NCI-H2107 (cell line): ENCODE data around the gene NUDT19.
"Not testable (repeated sequence)": the region's sequence is repeated elsewhere in the genome, so short reads cannot be mapped to it uniquely, and the experiment has no call there.

Experiments used
- DNase-seq: peaks from one replicate; lab custom pipeline; 2025; lab: John Stamatoyannopoulos, UW

The NUDT19 gene

DNA sequence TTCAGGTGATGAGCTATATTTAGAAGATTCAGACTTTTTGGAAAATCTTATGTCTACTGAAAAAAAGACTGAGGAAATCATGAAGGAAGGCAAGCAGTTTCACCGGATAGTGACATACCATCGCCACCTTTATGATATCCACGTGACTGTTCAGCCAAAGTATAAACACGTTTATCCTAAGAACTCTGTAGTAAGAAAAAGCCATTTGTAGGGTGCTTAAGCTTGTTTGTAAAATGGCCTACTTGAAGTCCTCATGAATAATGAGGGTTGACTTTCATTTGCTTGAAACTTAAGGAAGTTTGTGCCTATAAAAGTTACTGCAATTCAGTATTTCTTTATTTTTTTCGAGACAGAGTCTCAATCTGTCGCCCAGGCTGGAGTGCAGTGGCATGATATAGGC lies 20.1 kb downstream of the NUDT19 start:
- DNase-seq, result no peak

DNA sequence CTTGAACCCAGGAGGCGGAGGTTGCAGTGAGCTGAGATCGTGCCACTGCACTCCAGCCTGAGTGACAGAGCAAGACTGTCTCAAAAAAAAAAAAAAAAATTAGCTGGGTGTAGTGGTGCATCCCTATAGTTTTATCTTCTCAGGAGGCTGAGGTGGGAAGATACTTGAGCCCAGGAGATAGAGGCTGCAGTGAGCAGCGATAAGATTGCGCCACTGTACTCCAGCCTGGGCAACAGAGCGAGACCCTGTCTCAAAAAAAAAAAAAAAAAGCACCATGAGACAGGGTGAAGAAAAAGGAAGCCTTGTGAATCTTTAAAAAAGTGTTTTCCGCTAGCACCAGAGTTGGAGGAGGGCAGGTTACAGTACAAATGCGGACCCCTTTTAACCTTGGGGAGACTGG lies 24.6 kb downstream of the NUDT19 start:
- DNase-seq, result not testable (repeated sequence)

DNA sequence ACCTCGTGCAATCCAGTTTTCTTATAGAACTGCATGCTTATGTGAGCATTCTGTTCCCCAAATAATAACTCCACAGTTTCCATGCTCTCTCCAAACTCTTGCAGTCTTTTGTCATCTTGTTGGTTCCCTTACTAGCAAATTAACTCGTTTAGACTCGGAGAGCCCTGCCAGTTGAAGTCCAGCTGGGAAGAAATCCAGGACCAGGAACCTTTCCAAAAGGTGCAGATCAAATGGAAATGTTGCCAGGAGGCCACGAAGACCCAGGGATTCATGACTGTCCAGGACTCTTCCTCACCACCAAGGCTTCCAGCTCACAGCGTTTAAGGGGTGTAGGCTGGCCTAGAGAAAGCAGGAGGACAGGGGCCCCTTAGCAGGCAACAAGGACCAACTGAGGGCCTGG lies 25.9 kb downstream of the NUDT19 start:
- no peak for DNase-seq

DNA sequence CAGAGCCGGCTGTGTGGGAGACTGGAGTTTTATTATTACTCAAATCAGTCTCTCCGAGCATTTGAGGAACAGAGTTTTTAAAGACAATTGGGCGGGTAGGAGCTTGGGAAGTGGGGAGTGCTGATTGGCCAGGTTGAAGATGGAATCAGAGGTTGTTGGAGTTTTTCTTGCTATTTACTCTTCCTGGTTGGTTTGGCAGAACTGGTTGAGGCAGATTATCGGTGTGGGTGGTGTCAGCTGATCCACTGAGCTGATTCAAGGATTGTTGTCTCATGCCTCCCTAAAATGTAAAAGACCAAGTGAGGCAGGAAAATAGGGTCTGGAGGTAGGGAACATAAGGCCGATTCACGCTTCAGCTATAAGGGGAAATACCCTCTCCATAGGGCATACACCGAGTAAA lies 26.7 kb downstream of the NUDT19 start:
- no peak for DNase-seq

DNA sequence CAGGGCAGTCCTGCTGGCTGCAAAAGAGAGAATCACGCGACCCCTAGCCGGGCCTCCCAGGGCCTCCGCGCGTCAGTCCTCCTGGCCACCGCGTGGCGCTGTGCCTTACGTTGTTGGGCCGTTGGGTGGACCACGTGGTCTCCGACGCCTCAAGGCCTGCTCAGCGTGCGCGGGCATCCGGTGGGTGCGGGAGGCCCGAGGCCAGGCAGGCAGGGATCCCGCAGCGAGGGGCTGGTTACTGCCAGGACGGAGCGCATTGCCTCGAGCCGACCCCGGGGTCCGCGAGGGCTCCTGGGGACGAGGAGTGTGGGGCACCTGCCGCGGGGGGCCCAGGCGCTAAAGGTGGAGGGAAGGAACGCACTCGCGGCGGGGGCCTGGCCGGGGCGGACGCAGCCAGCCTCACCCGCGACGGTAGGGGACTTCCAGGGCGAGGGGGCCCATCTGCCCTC lies 28.0 kb downstream of the NUDT19 start, which contains the start of gene TDRD12:
TSS of gene TDRD12 (plus strand) at position 157 of the 449 bp plus-strand sequence. CDS start 306 bp downstream, outside the sequence.
- no peak for DNase-seq

DNA sequence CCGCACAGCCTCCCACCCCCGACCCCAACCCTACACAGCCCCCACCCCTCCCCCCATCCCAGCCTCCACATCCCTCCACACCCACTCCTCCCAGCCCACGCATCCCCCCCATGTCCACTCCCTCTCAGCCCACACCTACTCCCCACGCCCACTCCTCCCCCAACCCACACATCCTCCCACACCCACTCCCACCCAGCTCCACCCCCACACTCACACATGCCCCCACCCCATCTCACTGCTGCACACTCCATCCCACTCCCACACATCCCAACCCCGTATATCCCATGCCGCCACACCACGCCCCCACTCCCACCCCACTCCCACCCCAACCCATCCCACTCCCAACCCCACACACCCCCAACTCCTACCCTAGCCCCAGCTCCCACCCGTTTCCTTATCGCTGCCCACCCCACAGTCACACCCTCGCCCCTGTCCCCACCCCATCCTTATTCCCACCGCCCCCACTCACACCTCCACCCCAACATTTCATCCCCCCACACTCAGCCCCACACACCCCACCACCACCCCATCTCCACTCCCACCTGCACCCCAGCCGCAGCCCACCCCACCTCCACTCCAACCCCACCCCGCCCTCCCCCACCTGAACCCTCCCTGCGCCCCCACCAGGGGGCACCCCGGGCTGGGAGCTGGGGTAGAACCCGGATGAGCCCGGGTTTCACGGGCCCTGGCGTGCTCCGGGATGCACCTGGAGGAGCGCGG lies 28.8 kb downstream of the NUDT19 start:
- DNase-seq, result no peak

DNA sequence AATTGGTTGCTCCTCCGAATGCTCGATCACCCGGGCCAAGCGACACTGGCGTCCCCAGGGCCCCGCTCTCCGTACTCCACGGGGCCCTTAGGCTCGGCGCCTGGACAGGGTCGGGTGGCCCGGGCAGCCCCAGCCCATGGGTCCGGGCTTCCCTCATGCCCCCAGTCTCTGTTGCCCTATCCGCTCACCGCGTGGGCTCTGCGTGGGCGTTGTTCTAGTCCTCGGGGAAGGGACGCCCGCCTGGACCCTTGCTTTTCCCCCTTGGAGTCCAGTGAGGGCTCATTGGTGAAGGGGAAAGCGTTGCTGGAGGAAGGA lies 29.3 kb downstream of the NUDT19 start:
- no peak for DNase-seq

DNA sequence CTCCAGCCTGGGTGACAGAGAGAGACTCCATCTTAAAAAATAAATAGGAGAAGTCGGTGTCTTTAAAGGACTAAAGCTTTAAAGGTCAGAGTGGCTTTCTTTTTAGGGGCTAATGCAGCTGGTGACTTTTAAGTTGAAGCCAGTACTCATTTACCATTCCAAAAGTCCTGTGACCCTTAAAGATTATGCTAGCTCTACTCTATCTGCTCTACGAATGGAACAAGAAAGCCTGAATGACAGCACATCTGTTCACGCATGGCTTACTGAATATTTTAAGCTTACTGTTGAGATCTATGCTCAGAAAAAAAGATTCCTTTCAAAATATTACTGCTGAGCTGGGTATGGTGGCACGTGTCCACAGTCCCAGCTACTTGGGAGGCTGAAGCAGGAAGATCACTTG lies 44.3 kb downstream of the NUDT19 start:
- DNase-seq, result no peak

DNA sequence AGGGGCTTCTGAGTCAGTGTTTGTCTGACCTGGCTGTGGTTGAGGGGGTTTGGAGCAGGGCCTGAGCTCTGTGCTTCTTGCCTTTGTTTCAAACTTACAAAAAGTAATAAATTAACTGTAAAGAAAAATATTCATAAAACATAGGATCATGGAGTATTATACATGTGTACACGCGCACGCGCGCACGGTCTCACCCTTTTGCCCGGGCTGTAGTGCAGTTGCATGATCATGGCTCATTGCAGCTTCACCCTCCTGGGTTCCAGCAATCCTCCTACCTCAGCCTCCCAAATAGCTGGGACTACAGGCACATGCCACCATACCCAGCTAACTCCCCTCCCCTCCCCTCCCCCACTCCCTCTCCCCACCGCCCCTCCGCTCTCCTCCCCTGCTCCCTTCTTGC lies 51.4 kb downstream of the NUDT19 start:
- DNase-seq, result no peak

DNA sequence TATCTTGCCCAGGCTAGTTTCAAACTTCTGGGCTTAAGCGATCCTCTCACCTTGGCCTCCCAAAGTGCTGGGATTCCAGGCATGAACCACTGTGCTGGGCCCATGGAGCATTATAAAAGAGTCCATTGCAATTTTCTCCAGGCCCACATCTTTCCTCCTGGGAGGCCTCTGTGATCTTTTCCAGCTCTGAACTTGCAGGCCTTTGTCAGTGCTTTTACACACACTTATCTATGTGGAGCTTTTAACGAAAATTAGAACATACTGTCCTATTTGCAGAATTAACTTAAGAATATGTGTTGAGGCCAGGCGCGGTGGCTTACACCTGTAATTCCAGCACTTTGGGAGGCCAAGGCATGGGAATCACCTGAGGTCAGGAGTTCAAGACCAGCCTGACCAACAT lies 51.8 kb downstream of the NUDT19 start:
- no peak for DNase-seq

DNA sequence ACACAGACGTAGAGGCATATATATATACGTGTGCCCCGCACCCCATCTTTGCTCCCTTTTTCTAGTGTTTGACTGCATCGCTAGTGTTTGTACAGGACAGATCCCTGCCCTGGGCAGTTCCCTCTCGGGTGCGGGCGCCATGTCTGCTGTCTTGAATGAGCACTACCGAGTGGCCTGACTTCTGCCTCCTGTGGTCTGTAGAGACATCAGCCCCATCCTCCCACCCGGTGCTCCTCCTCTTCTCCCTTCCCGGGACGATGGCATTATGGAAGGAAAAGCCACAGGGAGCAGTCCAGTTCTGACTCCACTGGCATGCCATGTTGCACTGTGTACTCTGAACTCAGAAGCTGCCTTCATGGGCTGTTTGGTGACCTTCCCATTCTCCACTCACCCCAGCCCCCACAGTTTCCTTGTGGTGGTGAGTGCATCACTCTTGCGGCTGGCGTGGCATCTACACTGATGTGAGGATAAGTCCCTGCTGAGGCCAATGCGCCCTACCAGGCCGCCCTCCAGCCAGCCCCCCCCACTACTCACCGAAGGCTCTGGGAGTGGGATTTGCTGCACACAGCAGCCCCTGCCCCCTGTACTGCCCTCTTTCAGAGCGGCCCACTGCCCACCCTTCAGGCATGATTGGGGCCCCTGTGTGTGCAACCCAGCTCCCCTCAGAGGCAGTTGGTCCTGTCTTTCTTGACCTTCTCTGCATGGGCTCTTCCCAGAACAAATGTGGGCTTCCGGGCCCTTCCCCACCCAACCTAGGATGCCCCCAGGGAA lies 53.1 kb downstream of the NUDT19 start:
- no peak for DNase-seq

DNA sequence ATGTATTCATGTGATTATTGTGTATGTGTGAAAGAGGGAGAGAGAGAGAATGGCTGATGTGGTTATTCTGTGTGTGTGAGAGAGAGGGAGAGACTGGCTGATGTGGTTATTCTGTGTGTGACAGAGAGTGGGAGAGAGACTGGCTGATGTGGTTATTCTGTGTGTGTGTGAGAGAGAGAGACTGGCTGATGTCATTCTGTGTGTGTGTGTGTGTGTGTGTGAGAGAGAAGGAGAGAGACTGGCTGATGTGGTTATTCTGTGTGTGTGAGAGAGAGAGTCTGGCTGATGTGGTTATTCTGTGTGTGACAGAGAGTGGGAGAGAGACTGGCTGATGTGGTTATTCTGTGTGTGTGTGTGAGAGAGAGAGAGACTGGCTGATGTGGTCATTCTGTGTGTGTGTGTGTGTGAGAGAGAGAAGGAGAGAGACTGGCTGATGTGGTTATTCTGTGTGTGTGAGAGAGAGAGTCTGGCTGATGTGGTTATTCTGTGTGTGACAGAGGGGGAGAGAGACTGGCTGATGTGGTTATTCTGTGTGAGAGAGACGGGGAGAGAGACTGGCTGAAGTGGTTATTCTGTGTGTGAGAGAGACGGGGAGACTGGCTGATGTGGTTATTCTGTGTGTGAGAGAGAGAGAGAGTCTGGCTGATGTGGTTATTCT lies 54.1 kb downstream of the NUDT19 start:
- DNase-seq, result not testable (repeated sequence)

DNA sequence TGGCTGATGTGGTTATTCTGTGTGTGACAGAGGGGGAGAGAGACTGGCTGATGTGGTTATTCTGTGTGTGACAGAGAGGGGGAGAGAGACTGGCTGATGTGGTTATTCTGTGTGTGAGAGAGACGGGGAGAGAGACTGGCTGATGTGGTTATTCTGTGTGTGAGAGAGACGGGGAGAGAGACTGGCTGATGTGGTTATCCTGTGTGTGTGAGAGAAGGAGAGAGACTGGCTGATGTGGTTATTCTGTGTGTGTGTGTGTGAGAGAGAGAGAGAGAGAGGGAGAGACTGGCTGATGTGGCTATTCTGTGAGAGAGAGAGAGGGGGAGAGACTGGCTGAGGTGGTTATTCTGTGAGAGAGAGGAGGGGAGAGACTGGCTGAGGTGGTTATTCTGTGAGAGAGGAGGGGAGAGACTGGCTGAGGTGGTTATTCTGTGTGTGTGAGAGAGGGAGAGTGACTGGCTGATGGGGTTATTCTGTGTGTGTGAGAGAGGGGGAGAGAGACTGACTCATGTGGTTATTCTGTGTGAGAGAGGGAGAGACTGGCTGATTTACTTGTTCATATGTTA lies 55.1 kb downstream of the NUDT19 start:
- DNase-seq, result not testable (repeated sequence)

DNA sequence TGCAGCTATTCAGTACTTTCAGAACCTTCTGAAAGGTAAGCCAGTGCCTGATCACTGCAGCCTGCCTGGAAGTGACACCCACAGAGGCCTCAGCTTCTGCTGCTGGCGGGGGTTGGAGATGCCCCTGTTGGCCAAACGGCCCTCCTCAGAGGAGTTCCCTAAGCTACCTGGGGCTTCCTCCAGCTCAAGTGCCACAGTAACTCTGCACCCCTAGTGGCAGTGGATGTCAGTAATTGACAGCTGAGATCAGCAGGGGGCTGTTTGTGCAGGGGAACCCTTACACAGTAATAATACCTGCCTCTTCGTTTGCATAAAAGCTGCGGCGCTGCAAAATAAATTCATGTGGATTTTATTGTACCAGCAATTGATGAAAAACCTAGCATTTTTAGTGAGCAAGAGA lies 56.9 kb downstream of the NUDT19 start:
- peak; percentile 33 for DNase-seq

DNA sequence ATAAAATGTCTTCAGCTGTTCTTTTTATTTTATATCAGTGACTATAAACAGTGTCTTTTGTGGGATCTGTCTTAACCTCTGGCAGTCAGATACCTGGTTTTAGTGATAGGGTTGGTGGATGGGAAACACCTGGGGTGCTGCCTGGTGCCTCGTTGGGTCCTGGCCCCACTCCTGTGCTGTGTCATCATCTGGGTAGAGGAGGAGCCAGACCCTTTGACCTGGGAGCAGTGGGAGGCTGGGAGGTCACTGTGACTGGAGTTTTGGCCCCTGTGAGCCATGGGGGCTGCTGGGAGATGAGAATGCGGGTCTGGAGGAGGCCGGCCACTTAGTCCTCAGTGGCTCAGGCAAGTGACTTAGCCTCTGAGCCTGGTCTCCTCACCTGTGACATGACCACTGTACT lies 57.3 kb downstream of the NUDT19 start:
- no peak for DNase-seq

DNA sequence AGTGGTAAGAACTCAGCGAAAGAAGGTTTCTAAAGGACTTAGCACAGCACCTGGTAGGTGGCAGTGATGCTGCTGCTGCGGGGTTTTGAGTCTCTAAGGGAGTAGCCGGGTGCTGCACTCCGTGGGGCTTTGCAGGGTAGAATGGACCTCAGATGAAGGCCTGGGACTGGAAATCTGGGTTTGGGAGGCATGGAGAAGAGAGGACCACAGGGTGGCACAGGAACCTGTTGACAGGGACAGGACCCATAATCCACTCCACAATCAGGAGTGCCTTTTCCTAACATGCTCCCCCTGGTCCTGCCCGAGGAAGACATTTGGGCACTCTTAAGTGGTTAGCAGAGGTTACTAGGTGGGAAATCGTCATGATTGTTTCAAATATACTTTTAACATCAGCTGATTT lies 57.7 kb downstream of the NUDT19 start:
- no peak for DNase-seq

DNA sequence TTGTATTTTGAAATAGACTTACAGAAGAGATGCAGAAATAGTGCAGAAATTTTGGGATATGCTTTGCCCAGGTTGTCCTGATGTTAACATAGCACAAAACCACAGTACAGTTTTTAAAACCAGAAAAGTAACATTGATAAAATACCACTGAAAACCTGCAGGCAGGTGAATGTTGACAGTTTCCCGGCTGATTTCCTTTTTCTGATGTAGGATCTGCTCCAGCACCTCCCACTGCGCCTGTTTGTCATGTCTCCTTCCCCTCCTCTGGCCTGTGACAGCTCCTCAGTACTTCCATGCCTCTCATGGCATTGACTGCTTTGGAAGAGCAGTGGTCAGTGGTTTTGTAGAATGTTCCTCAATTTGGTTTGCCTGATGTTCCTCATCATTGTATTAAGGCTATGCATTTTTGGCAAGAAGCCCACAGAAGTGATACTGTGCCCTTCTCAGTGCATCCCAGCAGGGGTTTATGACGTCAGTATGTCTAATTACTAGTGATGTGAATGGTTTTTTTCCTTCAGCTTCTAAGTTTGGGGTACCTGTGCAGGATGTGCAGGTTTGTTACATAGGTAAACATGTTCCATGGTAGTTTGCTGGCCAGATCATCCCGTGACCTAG lies 58.9 kb downstream of the NUDT19 start:
- DNase-seq, result no peak

DNA sequence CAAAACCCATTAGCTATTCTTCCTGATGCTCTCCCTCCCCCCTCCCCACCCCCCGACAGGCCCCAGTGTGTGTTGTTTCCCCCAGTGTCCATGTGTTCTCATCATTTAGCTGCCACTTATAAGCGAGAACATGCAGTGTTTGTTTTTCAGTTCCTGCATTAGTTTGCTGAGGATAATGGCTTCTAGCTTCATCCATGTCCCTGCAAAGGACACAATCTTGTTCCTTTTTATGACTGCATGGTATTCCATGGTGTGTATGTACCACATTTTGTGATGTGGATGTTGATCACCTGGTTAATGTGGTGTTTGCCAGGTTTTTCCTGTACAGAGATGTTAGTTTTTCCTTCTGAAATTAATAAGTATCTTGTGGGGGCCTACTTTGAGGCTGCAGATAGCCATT lies 59.4 kb downstream of the NUDT19 start:
- no peak for DNase-seq

DNA sequence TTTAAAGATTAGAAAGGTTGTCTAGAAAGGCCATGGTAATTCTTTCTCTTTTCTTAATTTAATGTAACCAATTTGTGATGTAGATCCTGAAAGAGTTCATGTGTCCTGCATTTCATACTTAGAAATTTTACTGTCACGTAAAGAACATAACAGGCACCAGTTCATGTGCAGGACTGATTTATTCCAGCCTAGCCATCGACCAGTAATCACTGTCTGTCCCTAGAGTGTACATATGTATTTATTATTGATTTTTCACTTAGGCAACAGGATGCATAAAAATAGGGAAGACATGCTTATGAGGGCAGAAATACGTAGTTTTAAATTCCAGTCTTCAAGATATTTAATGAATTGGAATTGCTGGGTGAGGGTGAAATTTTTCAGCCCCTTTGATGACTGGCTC lies 65.6 kb downstream of the NUDT19 start:
- no peak for DNase-seq
